ENCODE results near the gene GHRL.
"Not testable (repeated sequence)": the region's sequence is repeated elsewhere in the genome, so short reads cannot be mapped to it uniquely, and the experiment has no call there.

Gene GHRL

DNA sequence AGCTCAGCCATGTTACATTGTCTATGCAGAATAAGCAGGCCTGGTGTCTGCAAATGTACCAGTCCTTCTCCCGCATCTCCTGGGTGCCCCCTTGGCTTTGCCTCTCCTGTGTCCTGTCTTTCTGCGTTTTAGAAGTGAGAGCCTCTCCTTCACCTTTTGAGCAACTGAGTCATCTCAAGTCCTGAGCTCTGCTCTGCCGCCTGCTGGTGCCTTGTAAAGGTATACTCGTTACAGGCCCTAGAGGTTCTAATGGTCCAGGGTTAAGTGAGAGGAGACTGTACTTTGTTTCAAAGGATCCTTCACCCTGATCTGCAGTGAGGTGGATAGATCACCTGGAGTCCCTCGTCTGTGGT, 12.6 kb downstream of the GHRL start:
- DNase-seq = peak in 3 of 10 donors; percentile 29 to 60 (median 54)
- intact Hi-C loops (cut with DNase I) = no loop called here

DNA sequence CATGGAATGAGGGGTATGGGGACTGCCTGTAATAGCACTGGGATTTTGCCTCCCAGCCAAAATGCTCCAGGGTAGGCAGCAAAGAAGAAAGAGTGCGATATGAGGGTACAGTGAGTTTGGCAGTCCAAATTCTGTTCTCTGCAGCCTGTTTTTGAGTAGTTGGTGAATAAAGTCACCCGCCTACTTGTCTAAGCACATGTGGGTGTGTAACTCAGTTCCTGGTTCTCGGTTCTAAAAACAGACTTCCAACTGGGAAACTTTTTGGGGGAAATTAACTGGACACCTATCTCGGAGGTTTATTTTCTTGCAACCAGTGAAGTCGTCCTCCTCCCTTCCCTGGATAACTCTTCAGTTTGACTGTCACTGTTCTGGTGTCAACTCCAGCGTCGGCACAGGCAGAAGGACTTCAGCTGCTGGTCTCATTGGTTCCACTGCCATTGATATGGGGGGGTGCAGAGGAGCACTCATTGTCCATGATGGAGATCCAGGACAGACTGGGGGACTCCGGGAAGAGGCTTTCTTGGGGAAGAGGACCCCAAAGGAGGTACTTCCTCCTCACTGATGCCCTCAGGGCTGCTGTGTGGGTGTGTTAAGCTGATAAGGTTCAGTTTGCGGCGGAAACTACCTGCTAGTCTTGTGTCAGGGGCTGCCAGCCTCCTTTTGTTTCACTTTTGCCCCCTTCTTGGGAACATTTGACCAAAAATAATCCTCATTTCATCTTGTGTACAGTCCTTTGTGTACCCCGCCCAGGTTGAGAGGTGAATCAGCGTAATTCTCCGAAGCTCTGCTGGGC, 13.2 kb downstream of the GHRL start:
- intact Hi-C loops (cut with DNase I) = no loop called here
- DNase-seq = peak in 3 of 10 donors; percentile 54 to 73 (median 55)

DNA sequence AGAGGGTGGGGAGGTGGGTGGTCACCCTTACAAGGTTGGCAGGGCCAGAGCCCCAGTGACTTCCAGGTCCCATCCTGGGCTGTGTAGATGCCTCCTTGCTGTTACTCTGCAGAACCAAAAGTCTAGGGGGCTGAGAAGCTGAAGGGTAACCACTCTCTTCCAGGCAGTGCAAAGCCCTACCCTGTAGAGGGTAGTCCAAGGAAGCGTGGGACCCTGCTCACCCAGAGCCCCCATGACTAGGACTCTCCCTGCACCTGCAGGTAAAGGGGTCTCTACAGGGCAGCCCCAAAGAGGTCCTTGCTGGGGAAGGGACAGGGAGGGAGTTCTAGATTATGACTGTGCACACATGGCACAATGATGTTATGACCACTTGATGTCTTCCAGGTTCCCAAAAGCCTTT, 14.2 kb downstream of the GHRL start:
- peak in 3 of 10 donors; percentile 39 to 75 (median 61) for DNase-seq
- intact Hi-C loops (cut with DNase I) = no loop called here

DNA sequence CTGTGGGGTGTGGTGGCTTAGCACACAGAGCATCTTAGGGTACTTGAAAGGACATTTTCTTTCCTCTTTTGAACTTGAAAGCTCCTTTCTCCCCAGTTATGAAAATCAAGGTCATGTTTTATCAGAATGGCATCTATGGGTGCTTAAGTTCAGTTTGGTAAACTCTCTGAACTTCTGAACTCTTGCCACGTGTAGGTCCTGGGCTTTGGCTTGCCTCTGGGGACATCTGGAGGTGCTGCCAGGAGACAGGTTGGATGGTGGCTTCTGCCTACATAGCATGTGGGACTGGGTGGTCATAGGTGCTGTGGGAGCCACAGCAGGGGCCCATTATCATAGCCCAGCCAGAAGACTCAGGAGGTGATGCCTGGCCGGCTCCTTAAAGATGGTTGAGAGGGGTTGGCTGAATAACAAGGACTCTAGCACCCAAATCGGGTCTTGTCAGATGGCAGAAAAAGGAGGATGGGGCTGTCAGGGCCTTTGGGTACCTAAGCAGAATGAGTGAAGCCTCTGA, 15.6 kb downstream of the GHRL start:
- peak in 1 of 10 donors; percentile 39 for DNase-seq
- intact Hi-C loops (cut with DNase I) = no loop called here

DNA sequence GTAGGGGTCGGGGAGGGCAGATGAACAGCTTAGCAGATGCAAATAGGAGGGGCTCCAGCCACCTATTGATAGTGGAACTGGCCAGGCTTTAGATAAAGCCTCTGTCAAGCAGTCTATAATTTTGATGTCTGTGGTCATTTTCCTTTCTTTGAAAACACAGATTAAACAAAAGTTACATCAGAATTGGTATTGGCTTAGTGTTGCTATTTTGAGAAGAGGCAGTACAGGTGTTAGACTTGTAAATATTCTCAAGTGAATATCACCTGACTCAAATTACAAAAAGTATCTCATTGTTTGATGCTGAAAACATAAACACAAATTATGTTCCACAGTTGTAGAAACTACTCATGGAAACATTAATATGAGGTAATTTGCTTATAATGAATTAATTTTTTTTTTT, 18.1 kb downstream of the GHRL start:
- intact Hi-C loops (cut with DNase I) = no loop called here

DNA sequence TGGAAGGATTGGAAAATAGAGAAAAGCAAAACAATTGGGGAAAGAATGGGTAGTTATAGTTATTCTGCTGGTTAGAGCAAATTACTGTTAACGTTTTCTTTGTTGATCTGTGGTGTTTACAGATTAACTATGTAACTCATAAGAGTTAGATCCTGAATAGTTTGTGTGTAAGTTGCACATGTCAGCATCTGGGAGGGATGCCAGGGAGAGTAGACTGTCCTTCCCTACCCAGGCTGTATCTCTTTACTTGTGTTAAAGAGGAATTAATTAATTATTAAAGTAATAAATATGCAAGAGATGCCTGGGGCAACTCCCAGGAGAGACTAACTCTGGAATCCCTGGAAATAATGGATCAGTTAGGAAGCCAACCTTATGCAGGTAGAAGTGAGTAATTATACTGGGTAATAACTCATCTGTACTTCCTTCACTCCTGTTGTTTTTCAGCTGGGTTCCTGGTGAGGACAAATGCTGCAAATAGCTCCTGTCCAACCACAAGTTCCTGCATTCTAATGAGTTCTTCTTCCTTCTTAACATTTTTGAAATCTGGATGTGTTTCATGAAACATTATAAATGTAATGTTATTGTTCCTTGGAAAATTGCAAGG, 18.9 kb downstream of the GHRL start:
- intact Hi-C loops (cut with DNase I) = no loop called here
- DNase-seq = no peak

More for the DNA sequence above, 18.1 kb downstream of the GHRL start:
- DNase-seq = no peak

DNA sequence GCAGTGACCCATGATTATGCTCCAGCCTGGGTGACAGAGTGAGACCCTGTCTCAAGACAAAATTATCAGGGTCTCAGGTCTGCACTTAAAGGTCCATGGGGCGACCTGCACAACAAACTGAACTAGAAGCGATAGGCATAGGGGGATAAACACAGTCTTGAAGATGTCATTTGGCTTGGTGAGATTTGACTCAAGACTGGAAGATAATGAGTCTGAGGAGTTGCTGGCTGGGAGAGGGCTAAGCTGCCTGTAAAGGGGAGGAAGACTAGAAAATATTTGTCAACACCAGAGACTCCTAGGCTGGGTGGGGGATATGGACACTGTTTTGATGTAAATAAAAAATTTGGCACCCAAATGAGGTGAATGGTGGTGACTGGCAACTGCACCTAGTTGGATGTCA, 19.8 kb downstream of the GHRL start:
- no peak for DNase-seq

DNA sequence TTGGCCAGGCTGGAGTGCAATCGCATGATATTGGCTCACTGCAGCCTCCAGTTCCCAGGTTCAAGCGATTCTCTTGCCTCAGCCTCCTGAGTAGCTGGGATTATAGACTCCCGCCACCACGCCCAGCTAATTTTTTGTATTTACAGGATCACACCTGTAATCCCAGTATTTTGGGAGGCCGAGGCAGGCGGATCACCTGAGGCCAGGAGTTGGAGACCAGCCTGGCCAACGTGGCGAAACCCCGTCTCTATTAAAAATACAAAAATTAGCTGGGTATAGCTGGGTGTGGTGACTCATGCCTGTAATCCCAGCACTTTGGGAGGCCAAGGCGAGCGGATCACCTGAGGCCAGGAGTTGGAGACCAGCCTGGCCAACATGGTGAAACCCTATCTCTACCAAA, 20.3 kb downstream of the GHRL start:
- intact Hi-C loops (cut with DNase I) = not testable (repeated sequence)
- DNase-seq = peak in 1 of 10 donors; percentile 66

More for the DNA sequence above, 19.8 kb downstream of the GHRL start:
- intact Hi-C loops (cut with DNase I) = no loop called here

DNA sequence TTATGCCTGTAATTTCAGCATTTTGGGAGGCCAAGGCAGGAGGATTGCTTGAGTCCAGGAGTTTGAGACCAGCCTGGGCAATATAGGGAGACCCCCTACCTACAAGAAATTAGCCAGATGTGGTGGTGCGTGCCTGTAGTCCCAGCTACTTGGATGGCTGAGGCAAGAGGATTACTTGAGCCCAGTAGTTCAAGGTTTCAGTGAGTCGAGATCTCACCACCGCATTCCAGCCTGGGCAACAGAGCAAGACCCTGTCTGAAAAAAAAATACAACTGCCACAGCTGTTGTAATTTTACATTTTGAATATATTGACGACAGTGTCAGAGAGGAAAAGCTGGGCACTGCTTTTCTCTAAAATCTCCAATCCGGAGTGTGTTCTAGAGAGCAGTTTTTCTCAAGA, 23.3 kb downstream of the GHRL start:
- intact Hi-C loops (cut with DNase I) = no loop called here
- DNase-seq = peak in 2 of 10 donors; percentile 11 to 24

DNA sequence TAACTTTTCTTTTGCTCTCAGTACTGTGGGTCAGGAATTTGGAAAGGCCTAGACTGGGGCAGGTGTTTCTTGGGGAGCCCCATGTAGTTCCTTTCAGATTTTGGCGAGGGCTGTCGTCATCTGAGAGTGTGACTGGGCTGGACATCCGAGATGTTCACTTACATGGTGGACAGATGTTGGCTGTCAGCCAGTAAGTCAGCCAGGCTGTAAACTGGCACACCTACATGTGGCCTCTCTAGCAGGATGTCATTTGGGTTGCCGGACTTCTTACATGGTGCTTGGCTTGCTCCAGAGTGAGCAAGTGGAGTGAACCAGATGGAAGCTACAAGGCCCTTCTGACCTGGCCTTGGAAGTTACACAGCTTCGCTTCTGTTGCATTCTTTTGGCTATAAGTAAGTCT, 23.8 kb downstream of the GHRL start:
- intact Hi-C loops (cut with DNase I) = no loop called here
- DNase-seq = peak in 3 of 10 donors; percentile 29 to 39 (median 36)

DNA sequence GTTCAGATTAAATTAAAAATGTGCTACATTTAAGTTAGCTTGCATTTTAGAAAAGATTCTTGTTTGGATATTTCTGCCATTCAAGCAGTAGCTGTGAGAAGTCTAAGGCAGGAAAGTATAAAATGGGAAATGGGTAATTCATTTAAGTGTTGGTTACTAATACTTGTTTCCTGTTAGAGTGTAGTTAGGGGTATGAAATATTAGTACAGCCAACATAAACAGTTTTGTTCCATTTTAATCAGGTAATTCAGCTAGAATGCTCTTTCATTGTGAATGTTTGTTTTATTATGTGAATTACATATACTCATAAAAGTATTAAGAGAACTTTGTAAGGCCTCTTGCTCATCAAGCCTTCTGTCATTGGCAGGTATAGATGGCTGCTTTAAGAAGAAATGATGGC, 24.6 kb downstream of the GHRL start:
- intact Hi-C loops (cut with DNase I) = no loop called here
- DNase-seq = no peak

DNA sequence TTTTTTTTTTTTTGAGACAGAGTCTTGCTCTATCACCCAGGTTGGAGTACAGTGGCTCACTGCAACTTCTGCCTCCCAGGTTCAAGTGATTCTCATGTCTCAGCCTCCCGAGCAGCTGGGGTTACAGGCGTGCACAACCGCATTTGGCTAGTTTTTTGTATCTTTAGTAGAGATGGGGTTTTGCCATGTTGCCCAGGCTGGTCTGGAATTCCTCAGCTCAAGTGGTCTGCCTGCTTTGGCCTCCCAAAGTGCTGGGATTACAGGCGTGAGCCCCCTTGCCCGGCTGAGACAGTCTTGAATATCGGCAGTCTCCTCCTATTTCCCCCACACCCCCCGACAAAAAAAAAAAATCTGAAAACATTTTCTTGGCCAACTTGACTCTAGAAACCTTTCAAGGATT, 25.8 kb downstream of the GHRL start:
- DNase-seq = peak in 3 of 10 donors; percentile 7 to 44 (median 39)
- intact Hi-C loops (cut with DNase I) = not testable (repeated sequence)

DNA sequence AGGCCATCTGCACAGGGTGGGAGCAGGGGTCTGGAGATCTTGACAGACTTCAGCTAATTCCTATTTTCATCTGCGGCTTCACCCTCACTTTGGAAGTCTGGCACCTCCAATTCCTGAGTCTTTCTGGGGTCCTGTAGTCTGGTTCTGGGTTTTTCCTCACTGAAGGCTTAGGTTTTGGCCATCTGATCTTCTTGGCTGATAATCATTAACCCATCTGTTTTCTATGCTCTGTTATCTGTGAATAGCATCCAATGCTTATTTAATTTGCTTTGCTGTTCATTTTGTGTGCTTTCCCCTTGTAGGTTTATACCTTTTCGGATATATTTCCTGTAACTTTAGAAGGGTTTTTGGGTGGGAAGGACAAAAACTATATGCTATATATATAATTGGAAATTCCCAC, 26.9 kb downstream of the GHRL start:
- intact Hi-C loops (cut with DNase I) = no loop called here
- peak in 1 of 10 donors; percentile 29 for DNase-seq

DNA sequence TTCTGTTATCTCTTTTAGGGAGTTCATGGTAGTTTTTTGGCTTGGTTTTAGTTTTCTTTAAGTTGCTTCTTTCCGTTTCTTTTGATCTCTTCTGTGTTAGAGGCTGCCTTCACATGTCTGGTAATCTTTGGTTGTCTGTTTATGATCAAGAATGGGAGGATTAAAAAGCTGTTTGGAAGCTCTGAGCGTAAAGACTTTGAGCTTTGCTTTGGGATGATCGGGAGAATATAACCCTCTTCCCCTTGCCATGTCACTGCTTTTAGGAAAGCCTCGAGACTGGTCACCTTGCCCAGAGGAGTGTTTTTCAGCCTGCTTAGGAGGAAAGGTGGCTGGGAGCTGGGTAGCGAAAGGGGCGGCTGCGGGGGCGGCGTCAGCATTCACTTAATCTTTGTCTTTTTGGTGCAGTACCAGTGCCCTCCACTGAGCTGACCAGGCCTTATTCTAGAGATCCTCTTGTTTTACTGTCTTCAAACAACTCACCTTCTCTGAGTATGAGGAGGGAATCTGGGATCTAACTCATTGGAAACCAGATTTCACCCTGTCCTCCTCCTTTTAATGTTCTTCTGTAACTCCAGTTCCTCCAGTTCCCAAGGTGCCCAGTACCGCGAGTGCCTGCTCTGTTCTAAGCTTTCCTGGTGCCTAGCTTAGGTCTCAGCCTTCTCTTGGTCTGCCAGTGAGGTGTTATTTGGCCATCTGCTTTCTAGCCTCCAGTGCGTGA, 28.9 kb downstream of the GHRL start:
- peak in 2 of 10 donors; percentile 27 to 55 for DNase-seq
- intact Hi-C loops (cut with DNase I) = no loop called here

DNA sequence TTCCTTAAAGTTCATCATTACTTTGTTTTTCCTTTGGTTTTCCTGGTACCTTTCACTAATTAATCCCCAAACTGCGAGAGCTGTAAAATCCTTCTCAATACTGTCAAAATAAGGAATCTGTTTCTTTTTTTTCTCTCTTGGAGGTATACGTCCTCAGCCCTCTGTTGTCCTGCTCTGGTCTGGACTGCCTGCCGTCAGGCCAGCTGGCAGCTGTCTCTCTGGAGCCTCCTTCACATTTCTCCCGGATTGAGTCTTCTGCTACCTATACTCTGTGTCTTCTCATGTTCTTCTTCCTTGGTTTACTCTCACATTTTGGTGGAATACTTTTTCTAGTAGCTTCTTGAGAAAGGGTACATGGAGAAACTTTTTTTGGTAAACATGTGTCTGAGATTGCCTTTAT, 30.7 kb downstream of the GHRL start:
- no peak for DNase-seq
- intact Hi-C loops (cut with DNase I) = no loop called here

DNA sequence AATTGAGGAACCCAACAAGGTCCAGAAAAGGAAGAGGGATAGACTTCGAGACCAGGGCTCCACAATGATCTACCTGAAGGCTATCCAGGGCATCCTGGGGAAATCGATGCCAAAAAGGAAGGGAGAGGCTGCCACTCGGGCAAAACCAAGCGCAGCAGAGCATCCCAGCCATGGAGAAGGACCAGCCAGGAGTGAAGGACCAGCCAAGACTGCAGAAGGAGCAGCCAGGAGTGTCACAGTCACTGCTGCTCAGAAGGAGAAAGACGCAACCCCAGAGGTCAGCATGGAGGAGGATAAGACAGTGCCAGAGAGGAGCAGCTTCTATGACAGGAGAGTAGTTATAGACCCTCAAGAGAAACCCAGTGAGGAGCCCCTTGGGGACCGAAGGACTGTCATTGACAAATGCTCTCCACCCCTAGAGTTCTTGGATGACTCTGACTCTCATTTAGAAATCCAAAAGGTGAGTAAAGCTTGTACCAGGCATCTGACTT, 32.5 kb downstream of the GHRL start:
- intact Hi-C loops (cut with DNase I) = no loop called here
- peak in 1 of 10 donors; percentile 54 for DNase-seq

DNA sequence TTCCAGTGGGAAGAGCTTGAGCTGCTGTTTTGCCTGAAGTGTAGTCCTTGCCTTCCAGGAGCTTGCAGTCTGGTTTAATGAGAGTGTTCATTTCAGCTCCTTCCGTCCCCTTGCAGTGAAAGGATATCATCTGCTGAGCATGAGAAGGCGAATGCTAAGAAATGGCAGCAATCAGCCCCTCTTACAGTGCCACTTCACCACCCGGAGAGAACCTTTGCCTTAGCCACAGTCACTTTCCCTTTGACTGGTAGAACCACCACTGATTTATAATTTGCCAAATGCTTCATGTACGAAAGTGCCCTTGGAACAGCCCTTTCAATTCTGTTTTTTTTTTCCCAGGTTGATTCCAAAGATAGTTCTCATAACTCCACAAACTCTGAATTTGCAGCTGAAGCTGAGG, 32.9 kb downstream of the GHRL start:
- peak in 1 of 10 donors; percentile 35 for DNase-seq
- intact Hi-C loops (cut with DNase I) = no loop called here

DNA sequence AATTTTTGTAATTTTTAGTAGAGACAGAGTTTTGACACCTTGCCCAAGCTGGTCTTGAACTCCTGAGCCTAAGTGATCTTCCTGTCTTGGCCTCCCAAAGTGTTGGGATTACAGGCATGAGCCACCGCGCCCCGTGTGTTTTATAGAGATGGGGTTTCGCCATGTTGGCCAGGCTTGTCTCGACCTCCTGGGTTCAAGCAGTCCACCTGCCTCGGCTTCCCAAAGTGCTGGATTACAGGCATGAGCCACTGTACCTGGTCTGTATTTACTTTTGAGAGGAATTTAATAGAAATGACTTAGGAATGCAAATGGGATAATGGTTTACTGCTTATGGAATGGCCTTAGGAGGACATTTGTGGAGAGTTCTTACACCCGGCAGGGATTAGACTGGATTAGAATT, 33.7 kb downstream of the GHRL start:
- peak in 2 of 10 donors; percentile 14 to 48 for DNase-seq
- intact Hi-C loops (cut with DNase I) = no loop called here

DNA sequence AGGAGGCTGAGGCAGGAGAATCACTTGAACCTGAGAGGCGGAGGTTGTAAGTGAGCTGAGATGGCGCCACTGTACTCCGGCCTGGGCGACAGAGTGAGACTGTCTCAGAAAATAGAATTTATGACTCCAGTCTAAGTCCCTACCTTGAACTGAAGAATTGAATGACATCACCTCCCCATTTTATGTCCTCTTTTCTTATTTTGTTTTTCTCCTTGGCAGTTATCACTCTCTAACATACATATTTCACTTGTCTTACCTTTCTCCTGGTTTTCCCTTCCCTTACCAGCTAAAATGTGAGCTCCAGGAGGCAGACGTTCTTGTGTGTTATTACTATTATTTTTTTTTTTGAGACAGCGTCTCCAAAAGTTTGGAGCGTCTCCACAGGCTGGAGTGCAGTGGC, 36.9 kb downstream of the GHRL start:
- DNase-seq = no peak
- intact Hi-C loops (cut with DNase I) = no loop called here

DNA sequence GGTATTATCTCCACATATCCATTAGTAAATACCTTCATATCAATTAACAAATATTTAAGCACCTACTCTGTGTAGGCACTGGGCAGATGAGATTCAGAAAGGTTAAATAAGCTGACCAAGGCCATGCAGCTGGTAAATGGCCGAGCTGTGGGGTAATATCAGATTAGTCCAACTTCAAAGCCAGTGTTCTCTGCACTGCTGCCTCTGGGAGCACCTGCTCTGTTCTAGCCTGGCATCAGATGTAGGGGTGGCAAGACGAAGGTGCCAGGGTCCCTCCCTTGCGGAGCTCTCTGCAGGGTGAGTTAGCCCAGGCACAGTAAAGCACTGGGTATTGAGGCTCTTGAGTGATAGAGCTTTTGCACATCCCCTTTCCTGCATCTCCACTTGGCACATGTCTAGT, 39.0 kb downstream of the GHRL start:
- intact Hi-C loops (cut with DNase I) = no loop called here
- no peak for DNase-seq

DNA sequence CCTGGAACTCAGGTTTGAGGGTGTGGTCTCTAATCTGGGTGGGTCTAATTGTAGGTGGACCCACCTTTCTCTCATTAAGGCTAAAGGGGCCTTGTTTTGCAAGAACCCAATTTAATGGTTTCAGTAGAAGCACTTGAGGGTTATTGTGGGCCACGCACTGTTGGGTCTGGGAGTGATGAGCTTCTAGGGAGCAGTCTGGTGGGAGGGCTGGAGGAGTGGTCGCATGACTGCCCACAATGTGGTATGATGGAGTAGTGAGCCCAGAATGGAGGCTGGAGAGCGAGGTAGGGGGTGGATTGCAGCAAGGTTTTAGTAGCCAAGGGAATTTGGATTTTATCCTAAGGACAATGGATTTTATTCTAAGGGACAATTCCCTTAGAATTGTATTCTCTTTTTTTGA, 41.7 kb downstream of the GHRL start:
- DNase-seq = no peak
- intact Hi-C loops (cut with DNase I) = no loop called here
